Brain microvascular endothelial cell (primary cell): ENCODE data around the gene KLF16.

Source experiments
- DNase-seq: peaks from one replicate; pipeline ENCODE4 v3.0.0-alpha.2; 2020
- H3K27ac ChIP-seq: fragments of 250-450 bp; sonication (Bioruptor Pico); 2 replicates; pipeline ENCODE4 v1.5.1; 2020; ENCODE audit warnings: mild to moderate bottlenecking, moderate library complexity
- H3K27me3 ChIP-seq: fragments of 250-450 bp; sonication (Bioruptor Pico); replicated peaks from 2 replicates; pipeline ENCODE4 v1.5.1; 2020; ENCODE audit warnings: mild to moderate bottlenecking
- H3K36me3 ChIP-seq: fragments of 250-450 bp; sonication (Bioruptor Pico); replicated peaks from 2 replicates; pipeline ENCODE4 v1.5.1; 2020; ENCODE audit warnings: mild to moderate bottlenecking
- H3K4me3 ChIP-seq: 2 replicates; pipeline ENCODE4 v1.5.1; 2011; ENCODE audit warnings: low read depth, mild to moderate bottlenecking, control low read depth, low read length, moderate library complexity
- in situ Hi-C: cut with HindIII; loops from 2 replicates; pipeline ENCODE4 v1.10.0; 2017; ENCODE audit warnings: low sequenced_read_pairs, low pct_ligation_motif_present
- TF ChIP-seq, protein P1 (sequence below): IDR thresholded peaks from 2 replicates; pipeline ENCODE4 v1.5.1; 2011; ENCODE audit warnings: low read depth, mild to moderate bottlenecking, moderate library complexity, low read length, control low read depth, inconsistent platforms; ENCODE audit errors: missing control alignments

Gene KLF16

DNA sequence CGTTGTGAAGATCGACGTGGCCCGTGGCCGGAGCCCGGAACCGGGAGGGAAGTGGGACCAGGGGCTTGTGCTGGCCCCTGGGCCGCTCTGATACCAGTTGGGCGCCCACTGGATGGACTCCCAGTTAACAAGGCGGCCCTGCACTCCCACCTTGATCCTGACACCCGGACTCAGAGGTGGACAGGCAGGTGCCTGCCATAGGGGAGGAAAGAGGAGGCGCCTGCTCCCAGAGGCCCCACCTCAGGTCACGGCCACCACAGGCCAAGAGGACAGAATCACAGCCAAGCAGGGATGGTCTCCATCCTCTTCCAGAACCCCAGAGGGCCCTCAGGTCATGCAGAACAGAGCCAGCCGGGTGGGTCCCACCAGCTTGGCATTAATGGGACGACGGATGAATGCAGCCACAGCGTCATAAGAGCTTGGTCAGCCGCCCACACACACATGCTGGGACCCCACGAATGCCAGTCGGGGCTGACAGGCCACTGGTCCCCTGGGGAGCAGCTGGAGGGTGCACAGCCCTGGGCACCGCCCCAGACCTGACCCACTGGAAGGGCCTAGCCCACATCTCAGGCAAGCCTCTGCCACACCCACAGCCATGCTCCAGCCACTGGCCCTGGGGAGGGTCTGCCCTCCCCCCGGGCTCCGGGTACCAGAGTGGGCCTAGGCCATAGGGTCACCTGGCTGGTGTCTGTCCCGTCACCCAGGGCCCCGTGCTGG, 9.6 kb upstream of the KLF16 start:
- in situ Hi-C loops = no loop called here
- Histone ChIP-seq H3K27me3 (no peaks in the 10 kb centered on the region), H3K36me3 (peaks cover 7% of the 10 kb centered on the region), H3K4me3 (no peak overlapping the region), H3K27ac (no peak overlapping the region)
- TF ChIP-seq, protein P1, sequence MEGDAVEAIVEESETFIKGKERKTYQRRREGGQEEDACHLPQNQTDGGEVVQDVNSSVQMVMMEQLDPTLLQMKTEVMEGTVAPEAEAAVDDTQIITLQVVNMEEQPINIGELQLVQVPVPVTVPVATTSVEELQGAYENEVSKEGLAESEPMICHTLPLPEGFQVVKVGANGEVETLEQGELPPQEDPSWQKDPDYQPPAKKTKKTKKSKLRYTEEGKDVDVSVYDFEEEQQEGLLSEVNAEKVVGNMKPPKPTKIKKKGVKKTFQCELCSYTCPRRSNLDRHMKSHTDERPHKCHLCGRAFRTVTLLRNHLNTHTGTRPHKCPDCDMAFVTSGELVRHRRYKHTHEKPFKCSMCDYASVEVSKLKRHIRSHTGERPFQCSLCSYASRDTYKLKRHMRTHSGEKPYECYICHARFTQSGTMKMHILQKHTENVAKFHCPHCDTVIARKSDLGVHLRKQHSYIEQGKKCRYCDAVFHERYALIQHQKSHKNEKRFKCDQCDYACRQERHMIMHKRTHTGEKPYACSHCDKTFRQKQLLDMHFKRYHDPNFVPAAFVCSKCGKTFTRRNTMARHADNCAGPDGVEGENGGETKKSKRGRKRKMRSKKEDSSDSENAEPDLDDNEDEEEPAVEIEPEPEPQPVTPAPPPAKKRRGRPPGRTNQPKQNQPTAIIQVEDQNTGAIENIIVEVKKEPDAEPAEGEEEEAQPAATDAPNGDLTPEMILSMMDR = no peak
- no peak for DNase-seq

- Histone ChIP-seq H3K27me3 (no peaks in the 10 kb centered on the region), H3K36me3 (peaks cover 7% of the 10 kb centered on the region), H3K4me3 (no peak overlapping the region), H3K27ac (no peak overlapping the region)
- in situ Hi-C loops = no loop called here
- TF ChIP-seq, protein P1 = no peak
- no peak for DNase-seq
Observed at GRCh38 chr19:1871630-1872029, 8.3 kb upstream of the KLF16 start.

DNA sequence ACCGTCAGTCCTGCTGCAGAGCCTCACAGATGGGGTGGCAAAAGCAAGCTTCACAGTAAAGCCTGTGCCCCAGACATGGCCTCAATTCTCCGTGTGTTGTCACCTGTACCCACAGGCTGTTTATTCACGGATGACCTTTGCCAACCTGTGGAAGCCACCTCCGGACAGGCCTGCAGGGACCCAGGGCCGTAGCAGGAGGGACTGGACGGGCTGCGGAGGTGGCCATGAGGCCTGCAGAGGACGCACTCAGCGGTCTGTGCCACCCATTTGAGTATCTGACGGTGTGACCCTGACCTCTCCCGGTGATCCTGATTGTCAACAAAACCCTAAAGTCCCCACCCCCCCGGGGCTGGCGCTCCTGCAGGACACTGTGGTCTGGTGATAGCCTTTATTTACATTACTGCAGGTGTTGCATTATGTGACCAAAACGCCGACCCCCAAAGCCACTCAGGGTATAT, 7.8 kb upstream of the KLF16 start:
- H3K27ac ChIP-seq = no peak overlapping the region
- H3K27me3 ChIP-seq = no peaks in the 10 kb centered on the region
- DNase-seq = no peak
- H3K4me3 ChIP-seq = no peak overlapping the region
- peaks cover 7% of the 10 kb centered on the region for H3K36me3 ChIP-seq
- TF ChIP-seq, protein P1 = no peak
- in situ Hi-C loops = no loop called here

DNA sequence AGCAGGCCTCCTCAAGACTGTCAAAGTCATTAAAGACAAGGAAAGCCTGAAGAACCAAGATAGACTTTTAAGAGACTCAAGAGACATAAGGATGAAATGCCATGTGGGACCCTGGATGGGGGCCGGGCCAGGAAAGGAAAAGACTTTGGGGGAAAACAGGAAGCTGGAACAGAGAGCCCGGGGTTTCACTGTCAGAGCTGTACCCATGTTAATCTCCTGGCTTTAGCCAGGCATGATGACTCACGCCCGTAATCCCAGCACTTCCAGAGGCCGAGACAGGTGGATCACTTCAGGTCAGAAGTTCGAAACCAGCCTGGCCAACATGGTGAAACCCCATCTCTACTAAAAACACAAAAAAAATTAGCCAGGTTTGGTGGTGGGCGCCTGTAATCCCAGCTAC, 5.6 kb upstream of the KLF16 start:
- no peak overlapping the region for H3K4me3 ChIP-seq
- TF ChIP-seq, protein P1 = no peak

DNA sequence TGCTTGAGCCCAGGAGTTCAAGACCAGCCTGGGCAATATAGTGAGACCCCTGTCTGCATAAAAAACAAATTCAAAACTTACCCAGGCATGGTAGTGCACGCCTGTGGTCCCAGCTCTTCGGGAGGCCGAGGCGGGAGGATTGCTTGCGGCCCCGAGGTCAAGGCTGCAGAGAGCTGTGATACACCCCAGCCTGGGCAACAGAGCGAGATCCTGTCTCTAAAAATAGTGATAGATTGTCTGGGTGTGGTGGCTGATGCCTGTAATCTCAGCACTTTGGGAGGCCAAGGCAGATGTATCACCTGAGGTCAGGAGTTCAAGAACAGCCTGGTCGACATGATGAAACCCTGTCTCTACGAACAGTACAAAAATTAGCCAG, 4.0 kb upstream of the KLF16 start:
- TF ChIP-seq, protein P1 = no peak
- no peak overlapping the region for H3K27ac ChIP-seq
- H3K4me3 ChIP-seq = no peak overlapping the region
- H3K27me3 ChIP-seq = no peaks in the 10 kb centered on the region
- no peak for DNase-seq
- in situ Hi-C loops = no loop called here
- peaks cover 3% of the 10 kb centered on the region for H3K36me3 ChIP-seq

More for the DNA sequence above, 5.6 kb upstream of the KLF16 start:
- Histone ChIP-seq H3K36me3 (peaks cover 7% of the 10 kb centered on the region), H3K27me3 (no peaks in the 10 kb centered on the region), H3K27ac (no peak overlapping the region)
- in situ Hi-C loops = no loop called here
- no peak for DNase-seq
